Esophagus squamous epithelium (tissue), 4 donors: ENCODE results near the gene CCDC146.

Experiments used
- CTCF ChIP-seq, 6 experiments: fragments of 450-650 bp in 4 of 6; fragments of 200-600 bp in 2 of 6; sonication (generic) in 2 of 6; IDR thresholded peaks; one replicate each; pipeline ENCODE4 v1.5.1; 2016 to 2019; ENCODE audit warnings: antibody characterized with exemption in 6 of 6, mild to moderate bottlenecking in 4 of 6, moderate library complexity in 4 of 6
- POLR2A ChIP-seq, 4 donors: fragments of 450-650 bp; IDR thresholded peaks; one replicate each; pipeline ENCODE4 v1.6.1; 2017; ENCODE audit warnings: antibody characterized with exemption in 4 of 4, mild to moderate bottlenecking in 4 of 4, moderate library complexity in 3 of 4

- TF ChIP-seq CTCF (IDR thresholded peaks at IDR 0.05) (no peak), POLR2A (IDR thresholded peaks at IDR 0.05) (no peak)
Measured at GRCh38 chr7:77338883-77339629, 216.6 kb downstream of the CCDC146 start.
